Measurements from ENCODE around the gene AKAP13.

- TF ChIP-seq SMC3 (IDR thresholded peaks at IDR 0.05; ENCODE audit: low read depth, low read length) (no peak), CTCF (IDR thresholded peaks at IDR 0.05) (no peak), FOXM1 (IDR thresholded peaks at IDR 0.05; ENCODE audit: low read depth) (no peak), TCF12 (IDR thresholded peaks at IDR 0.05) (no peak), RCOR1 (IDR thresholded peaks at IDR 0.05; ENCODE audit: low read length) (no peak), SIN3A (IDR thresholded peaks at IDR 0.05; ENCODE audit: borderline replicate concordance, low read depth, low read length) (no peak), FOXJ3 (CRISPR knock-in tag; IDR thresholded peaks at IDR 0.05) (no peak), POLR2AphosphoS5 (IDR thresholded peaks at IDR 0.05; ENCODE audit: low read depth, low read length) (no peak), TAF1 (IDR thresholded peaks at IDR 0.05; ENCODE audit: borderline replicate concordance, low read depth, low read length) (no peak)
Measured at GRCh38 chr15:85389772-85390171, 9.4 kb downstream of the AKAP13 start.

Measured in SK-N-SH (cell line).